ENCODE results near the gene MOCOS.

DNA sequence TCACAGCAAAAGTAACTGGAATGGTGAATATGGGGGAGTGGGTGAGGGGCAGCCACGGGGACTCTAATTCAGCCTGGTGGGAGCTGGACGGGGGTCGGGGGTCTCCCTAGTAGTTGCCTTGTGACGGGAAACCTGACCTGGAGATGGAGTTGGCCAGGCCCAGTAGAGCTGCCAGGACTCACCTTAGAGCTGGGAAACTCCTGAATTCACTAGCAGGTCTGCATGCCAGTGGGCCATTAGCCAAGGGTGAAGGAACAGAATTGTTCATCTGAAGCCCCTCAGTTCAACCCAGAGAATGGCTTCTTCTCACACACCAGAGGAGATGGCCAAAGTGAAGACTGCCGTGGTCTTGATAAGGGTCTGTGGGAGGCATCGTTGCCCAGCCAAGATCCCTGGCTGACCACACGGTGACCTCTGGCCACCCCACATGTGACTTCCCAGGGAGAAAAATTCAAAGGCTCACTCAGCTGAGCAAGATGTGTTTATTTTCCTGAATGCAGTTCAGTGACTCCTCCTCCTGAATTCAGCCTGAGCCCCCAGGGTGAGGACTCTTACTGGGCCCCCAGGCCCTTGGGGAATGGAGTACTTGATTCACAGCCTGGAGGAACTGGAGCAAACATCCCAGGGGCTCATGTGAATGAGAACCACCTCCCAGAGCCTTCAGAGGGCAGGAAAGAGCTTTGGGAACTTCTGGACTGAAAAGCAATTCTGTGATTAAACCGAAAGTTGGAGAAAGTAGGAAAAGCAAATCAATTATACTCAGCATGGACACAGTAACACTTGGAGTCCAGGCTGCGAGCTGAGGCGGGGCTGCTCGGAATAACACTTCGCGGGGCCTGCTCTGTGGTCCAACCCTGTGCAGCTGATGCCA, 25.2 kb downstream of the MOCOS start:
- TF ChIP-seq, protein P1, sequence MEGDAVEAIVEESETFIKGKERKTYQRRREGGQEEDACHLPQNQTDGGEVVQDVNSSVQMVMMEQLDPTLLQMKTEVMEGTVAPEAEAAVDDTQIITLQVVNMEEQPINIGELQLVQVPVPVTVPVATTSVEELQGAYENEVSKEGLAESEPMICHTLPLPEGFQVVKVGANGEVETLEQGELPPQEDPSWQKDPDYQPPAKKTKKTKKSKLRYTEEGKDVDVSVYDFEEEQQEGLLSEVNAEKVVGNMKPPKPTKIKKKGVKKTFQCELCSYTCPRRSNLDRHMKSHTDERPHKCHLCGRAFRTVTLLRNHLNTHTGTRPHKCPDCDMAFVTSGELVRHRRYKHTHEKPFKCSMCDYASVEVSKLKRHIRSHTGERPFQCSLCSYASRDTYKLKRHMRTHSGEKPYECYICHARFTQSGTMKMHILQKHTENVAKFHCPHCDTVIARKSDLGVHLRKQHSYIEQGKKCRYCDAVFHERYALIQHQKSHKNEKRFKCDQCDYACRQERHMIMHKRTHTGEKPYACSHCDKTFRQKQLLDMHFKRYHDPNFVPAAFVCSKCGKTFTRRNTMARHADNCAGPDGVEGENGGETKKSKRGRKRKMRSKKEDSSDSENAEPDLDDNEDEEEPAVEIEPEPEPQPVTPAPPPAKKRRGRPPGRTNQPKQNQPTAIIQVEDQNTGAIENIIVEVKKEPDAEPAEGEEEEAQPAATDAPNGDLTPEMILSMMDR (IDR thresholded peaks at IDR 0.05) = no peak
- TF ChIP-seq POLR2A (IDR thresholded peaks at IDR 0.05) = no peak
